Progenitor cell of endocrine pancreas (in vitro differentiated cells): ENCODE results near the gene ASIC4. TPM values are rescaled to one million over a fixed set of nuclear protein-coding genes. Genes with fewer than 3 reads are reported as not detected.
A peak's percentile ranks its signal among the peaks of the same experiment; 100 is the strongest.

ENCODE experiments used
- DNase-seq: peaks from one replicate; pipeline ENCODE4 v3.0.0; 2021; ENCODE audit warnings: low spot score; ENCODE audit not compliant: unreplicated experiment
- H3K27ac Mint-ChIP-seq: 2 replicates; pipeline ENCODE4 v1.8.0; 2021; ENCODE audit warnings: mild to moderate bottlenecking, moderate library complexity, mixed read lengths
- H3K27me3 Mint-ChIP-seq: 2 replicates; pipeline ENCODE4 v1.8.0; 2021; ENCODE audit warnings: mixed read lengths
- H3K36me3 Mint-ChIP-seq: 2 replicates; pipeline ENCODE4 v1.8.0; 2022; ENCODE audit warnings: mixed read lengths; ENCODE audit not compliant: insufficient read depth
- H3K4me1 Mint-ChIP-seq: 2 replicates; pipeline ENCODE4 v1.8.0; 2021; ENCODE audit warnings: low read depth, mixed read lengths
- H3K4me3 Mint-ChIP-seq: 2 replicates; pipeline ENCODE4 v1.8.0; 2021; ENCODE audit warnings: low read depth, mild to moderate bottlenecking, moderate library complexity, mixed read lengths
- H3K9me3 Mint-ChIP-seq: 2 replicates; pipeline ENCODE4 v1.8.0; 2021; ENCODE audit warnings: low read depth, mixed read lengths
- total RNA-seq: library from RNA; stranded (reverse); gene quantifications from 2 replicates; pipeline ENCODE4 v1.2.1, GENCODE V29; 2021
- TF ChIP-seq, protein P1 (sequence below): fragments of 200-600 bp; sonication (generic); IDR thresholded peaks from one replicate; pipeline ENCODE4 v1.5.0; 2021; ENCODE audit warnings: antibody characterized with exemption, mild to moderate bottlenecking; ENCODE audit not compliant: unreplicated experiment

ASIC4 gene
- total RNA-seq, 1 donor from 2014 or later: 5.1 TPM

DNA sequence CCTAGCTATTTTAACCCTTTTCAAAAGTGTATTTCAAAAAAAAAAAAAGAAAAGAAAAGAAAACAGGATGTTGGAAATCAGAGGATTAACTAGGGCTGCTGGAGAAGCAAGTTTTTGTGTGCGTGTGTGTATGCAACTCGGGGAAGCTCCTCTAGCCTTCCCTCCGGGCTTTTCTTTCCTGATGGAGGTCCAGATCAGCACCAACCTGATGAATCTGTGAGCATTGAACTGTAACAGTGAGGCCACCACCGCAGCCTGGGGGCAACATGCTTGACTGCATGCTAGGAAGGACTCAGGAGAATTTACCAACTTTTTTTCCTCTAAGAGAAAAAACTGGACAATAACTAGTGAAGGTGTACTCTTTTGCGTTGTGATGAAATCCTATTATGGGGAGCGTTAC lies 54.8 kb downstream of the ASIC4 start:
- no peak for DNase-seq
- Mint-ChIP-seq H3K36me3 (peaks cover 19% of the 10 kb centered on the region), H3K4me1 (peaks cover 7% of the 10 kb centered on the region)

GRCh38 chr2:219569635-219570034 lies 55.4 kb downstream of the ASIC4 start:
- peaks cover 5% of the 10 kb centered on the region for H3K27me3 Mint-ChIP-seq
- peaks cover 7% of the 10 kb centered on the region for H3K4me1 Mint-ChIP-seq
- TF ChIP-seq, protein P1, sequence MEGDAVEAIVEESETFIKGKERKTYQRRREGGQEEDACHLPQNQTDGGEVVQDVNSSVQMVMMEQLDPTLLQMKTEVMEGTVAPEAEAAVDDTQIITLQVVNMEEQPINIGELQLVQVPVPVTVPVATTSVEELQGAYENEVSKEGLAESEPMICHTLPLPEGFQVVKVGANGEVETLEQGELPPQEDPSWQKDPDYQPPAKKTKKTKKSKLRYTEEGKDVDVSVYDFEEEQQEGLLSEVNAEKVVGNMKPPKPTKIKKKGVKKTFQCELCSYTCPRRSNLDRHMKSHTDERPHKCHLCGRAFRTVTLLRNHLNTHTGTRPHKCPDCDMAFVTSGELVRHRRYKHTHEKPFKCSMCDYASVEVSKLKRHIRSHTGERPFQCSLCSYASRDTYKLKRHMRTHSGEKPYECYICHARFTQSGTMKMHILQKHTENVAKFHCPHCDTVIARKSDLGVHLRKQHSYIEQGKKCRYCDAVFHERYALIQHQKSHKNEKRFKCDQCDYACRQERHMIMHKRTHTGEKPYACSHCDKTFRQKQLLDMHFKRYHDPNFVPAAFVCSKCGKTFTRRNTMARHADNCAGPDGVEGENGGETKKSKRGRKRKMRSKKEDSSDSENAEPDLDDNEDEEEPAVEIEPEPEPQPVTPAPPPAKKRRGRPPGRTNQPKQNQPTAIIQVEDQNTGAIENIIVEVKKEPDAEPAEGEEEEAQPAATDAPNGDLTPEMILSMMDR: no peak
- H3K9me3 Mint-ChIP-seq: no peaks in the 10 kb centered on the region
- H3K36me3 Mint-ChIP-seq: peaks cover 15% of the 10 kb centered on the region
- no peak overlapping the region for H3K27ac Mint-ChIP-seq
- DNase-seq: no peak
- peak overlapping the region; percentile 75 for H3K4me3 Mint-ChIP-seq

More for the DNA sequence above, 54.8 kb downstream of the ASIC4 start:
- Mint-ChIP-seq H3K9me3 (no peaks in the 10 kb centered on the region), H3K27ac (no peak overlapping the region), H3K4me3 (no peak overlapping the region), H3K27me3 (peaks cover 5% of the 10 kb centered on the region)
- TF ChIP-seq, protein P1: no peak

DNA sequence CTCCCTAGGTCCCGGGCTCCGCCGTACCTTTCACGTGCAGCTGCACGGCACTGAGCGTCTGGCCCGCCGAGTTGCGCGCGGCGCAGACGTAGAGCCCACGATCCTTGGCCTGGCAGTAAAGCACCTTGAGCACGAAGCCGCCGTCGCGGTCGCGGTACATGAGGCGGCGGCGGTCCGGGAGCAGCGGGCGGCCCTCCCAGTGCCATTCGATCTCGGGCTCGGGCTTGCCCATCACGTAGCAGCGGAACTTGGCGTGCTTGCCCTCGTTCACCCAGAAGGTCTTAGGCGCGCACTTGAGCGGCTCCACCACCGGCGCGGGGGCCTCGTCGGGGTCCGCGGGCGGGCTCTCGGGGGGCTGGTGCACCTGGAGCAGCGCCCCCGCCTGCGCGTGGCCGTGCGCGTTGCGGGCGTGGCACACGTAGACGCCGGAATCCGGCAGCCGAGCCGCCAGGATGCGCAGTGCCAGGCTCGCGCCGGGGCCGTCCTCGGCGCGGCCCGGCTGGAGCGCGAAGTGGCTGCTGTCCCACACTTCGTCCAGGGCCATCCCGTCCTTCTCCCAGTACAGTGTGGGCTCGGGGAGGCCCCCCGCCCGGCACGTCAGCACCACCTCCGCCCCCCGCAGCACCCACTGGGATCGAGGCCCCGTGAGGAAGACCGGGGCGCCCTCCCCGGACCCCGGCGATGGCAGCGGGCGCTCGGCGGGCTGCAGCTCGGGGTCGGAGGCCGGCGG lies 56.1 kb downstream of the ASIC4 start:
- peaks cover 5% of the 10 kb centered on the region for H3K27me3 Mint-ChIP-seq
- peak overlapping the region; percentile 75 for H3K4me3 Mint-ChIP-seq
- peaks cover 15% of the 10 kb centered on the region for H3K36me3 Mint-ChIP-seq
- TF ChIP-seq, protein P1: no peak
- DNase-seq: no peak
- peaks cover 9% of the 10 kb centered on the region for H3K4me1 Mint-ChIP-seq
- no peaks in the 10 kb centered on the region for H3K9me3 Mint-ChIP-seq
- peak overlapping the region; percentile 79 for H3K27ac Mint-ChIP-seq

GRCh38 chr2:219570924-219571310 lies 56.6 kb downstream of the ASIC4 start:
- Mint-ChIP-seq H3K36me3 (peaks cover 14% of the 10 kb centered on the region), H3K4me3 (peak overlapping the region; percentile 67), H3K4me1 (peaks cover 15% of the 10 kb centered on the region), H3K27me3 (peaks cover 5% of the 10 kb centered on the region), H3K27ac (no peak overlapping the region), H3K9me3 (no peaks in the 10 kb centered on the region)
- DNase-seq: no peak
- TF ChIP-seq, protein P1: no peak

GRCh38 chr2:219571311-219572236 lies 57.3 kb downstream of the ASIC4 start, which contains the start of gene OBSL1:
TSS of gene OBSL1 (minus strand) at chr2:219571539. CDS start at chr2:219571232, 307 bp downstream.
- Mint-ChIP-seq H3K9me3 (no peaks in the 10 kb centered on the region), H3K27ac (peak within 1 kb of the TSS; percentile 96), H3K27me3 (peaks cover 5% of the 10 kb centered on the region), H3K4me3 (peak within 1 kb of the TSS; percentile 67), H3K4me1 (peaks cover 21% of the 10 kb centered on the region), H3K36me3 (peaks cover 9% of the 10 kb centered on the region)
- TF ChIP-seq, protein P1: no peak
- peak; percentile 77 for DNase-seq
